Measurements from ENCODE around the gene APLP1.
"Not testable (repeated sequence)": the region's sequence is repeated elsewhere in the genome, so short reads cannot be mapped to it uniquely, and the experiment has no call there.

APLP1 gene

DNA sequence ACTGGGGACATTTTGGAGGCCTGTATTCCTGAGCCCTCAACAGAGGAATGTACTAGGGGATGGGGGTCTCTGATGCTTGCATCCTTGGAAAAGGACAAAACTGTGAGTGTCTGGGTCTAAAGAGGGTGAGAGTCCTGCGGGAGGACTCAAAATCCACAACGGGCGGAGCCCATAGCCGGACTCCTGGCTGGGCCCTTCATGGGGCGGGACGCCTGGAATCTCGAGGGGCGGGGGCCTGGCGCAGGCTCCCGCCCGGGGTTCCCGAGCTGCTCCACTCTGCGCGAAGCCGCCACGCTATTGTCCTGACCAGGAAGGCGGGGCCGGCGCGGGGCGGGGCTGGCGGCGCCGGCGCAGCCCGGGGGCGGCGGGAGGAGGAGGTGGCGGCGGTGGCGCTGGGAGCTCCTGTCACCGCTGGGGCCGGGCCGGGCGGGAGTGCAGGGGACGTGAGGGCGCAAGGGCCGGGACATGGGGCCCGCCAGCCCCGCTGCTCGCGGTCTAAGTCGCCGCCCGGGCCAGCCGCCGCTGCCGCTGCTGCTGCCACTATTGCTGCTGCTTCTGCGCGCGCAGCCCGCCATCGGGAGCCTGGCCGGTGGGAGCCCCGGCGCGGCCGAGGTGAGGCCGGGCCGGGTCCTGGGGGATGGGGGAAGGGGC lies at the start of gene APLP1:
Gene APLP1, plus strand, starts transcription at position 403 of the 651 bp plus-strand sequence. Its CDS starts 63 bp downstream, at position 466.
- no peak for TF ChIP-seq ZNF274 (IDR thresholded peaks at IDR 0.05; ENCODE audit: low read depth, low read length)
- peak within 1 kb of the TSS; percentile 22; the same call in 1 of the 2 replicates for H3K4me3 ChIP-seq (ENCODE audit: low read length)

DNA sequence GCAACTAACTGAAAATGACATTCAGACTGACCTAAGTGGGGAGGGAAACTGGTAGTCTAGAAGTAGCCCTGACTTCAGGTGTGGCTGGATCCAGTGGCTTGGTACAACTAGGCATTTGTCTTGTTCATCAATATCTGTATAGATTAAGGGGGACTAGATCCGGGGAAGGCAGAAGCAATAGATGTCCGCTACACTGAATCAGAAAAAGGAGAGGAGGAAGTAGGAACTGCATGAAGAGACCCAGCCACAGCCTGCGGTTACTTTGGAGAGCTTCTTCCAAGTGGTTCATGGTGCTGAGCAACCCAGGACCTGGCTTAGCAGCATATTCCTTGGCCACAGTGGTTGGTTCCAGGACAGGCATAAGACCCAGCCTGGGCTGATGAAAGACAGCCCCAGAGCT lies 45.8 kb upstream of the APLP1 start:
- H3K4me3 ChIP-seq (ENCODE audit: low read length) = no peak overlapping the region
- no peak for TF ChIP-seq ZNF274 (IDR thresholded peaks at IDR 0.05; ENCODE audit: low read depth, low read length)

DNA sequence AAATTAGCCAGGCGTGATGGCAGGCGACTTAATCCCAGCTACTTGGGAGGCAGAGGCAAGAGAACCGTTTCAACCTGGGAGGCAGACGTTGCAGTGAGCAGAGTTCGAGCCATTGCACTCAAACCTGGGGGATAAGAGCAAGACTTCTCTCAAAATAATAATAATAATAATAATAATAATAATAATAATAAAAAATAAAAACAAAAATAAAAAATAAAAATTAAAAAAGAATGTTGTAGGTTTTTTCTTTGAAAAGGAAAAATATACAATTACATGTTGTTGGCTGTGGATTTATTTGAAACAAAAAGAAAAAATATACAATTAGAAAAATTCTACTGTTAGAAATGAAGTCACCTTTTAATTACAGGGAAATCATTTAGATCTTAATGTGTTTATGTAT lies 44.2 kb upstream of the APLP1 start:
- TF ChIP-seq ZNF274 (IDR thresholded peaks at IDR 0.05; ENCODE audit: low read depth, low read length) = no peak
- no peak overlapping the region for H3K4me3 ChIP-seq (ENCODE audit: low read length)

DNA sequence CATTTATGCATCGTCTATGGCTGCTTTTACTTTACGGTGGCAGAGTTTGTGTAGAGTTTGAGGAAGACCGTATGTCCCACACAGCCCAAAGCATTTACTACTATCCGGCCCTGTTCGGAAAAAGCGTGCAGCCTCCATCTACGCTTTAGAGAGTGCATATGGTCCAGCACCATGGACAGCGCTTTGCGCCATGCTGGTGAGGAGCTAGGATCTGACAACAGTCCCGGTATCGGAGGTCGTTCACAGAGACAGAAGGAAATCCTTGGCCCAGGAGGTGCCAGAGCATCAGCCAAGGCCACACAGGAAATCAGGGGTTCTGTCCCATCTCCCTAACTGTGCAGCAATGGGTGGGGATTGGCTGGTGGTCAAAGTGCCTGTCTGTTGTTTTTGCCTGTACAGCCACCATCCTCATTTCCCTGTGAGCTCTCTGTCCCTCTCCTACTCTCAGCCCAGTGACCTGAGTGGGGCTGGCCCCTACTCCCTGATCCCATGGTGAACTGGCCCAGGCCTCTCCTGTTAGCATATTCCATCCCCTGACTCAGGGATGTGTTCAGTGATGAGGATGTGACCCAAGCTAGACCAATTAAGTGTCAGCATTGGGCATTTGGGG lies 39.6 kb upstream of the APLP1 start:
- TF ChIP-seq ZNF274 (IDR thresholded peaks at IDR 0.05; ENCODE audit: low read depth, low read length) = no peak
- no peak overlapping the region for H3K4me3 ChIP-seq (ENCODE audit: low read length)

DNA sequence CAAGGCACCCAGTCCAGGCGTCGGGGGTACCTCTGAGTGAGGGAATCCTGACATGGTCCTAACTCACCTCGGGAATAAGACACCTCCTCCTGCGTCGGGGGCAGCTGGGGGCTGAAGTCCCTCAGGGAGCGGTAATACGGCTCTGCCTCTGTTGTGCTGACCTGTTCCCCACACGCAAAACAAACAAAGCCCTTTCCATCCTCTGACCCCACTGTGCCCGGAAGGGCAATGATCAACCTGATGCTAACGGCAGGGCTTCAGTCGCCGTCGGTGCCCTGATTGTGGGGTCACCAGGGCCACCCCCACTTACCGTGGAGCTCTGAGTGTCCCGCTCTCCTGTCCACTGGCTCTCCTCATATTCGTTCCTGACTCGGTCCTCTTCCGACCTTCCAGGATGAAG lies 37.4 kb upstream of the APLP1 start:
- TF ChIP-seq ZNF274 (IDR thresholded peaks at IDR 0.05; ENCODE audit: low read depth, low read length) = no peak
- no peak overlapping the region for H3K4me3 ChIP-seq (ENCODE audit: low read length)

DNA sequence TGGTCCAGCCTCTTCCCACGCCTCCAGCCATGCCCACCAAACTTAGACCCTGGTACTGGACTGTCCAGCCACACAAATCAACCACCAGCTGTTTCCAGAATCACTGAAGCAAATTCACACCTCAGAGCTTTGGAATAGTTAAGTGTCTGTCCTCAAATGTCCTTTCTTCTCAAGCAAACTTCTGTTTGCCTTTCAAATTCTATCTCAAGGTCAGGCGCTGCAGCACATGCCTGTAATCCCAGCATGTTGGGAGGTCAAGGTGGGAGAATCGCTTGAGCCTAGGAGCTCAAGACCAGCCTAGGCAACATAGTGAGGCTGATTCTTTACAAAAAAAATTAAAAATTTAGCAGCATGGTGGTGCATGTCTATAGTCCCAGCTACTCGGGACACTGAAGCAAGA lies 36.3 kb upstream of the APLP1 start:
- TF ChIP-seq ZNF274 (IDR thresholded peaks at IDR 0.05; ENCODE audit: low read depth, low read length) = no peak

DNA sequence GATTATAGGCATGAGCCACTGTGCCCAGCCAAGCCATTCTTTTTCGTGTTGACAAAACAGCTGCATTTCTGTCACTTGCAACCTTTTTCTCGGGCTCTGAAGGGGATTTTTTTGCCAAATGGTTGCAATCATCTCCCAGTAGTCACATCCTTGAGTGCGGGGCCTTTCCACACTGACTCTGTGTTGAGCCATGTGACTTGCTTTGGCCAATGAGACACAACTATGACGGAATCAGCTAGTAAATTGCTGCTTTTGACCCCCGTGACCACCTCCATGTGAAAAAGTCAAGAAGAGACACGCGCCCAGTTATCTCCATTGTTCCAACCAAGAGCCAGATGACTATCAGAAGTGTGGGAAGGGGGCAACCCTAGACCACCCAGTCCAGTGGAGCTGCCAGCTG lies 34.4 kb upstream of the APLP1 start:
- no peak for TF ChIP-seq ZNF274 (IDR thresholded peaks at IDR 0.05; ENCODE audit: low read depth, low read length)
- H3K4me3 ChIP-seq (ENCODE audit: low read length) = no peak overlapping the region

More for the DNA sequence above, 36.3 kb upstream of the APLP1 start:
- H3K4me3 ChIP-seq (ENCODE audit: low read length) = no peak overlapping the region

DNA sequence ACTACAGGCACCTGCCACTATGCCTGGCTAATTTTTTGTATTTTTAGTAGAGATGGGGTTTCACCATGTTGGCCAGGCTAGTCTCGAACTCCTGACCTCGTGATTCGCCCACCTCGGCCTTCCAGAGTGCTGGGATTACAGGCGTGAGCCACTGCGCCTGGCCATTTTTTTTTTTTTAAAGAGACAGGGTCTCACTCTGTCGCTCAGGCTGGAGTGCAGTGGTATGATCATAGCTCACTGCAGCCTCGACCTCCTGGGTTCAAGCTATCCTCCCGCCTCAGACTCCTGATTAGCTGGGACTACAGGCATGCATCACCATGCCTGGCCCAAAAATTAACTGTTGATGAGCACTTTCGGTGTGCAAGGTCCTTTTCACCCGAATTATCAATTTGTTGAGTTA lies 32.3 kb upstream of the APLP1 start:
- H3K4me3 ChIP-seq (ENCODE audit: low read length) = not testable (repeated sequence)

DNA sequence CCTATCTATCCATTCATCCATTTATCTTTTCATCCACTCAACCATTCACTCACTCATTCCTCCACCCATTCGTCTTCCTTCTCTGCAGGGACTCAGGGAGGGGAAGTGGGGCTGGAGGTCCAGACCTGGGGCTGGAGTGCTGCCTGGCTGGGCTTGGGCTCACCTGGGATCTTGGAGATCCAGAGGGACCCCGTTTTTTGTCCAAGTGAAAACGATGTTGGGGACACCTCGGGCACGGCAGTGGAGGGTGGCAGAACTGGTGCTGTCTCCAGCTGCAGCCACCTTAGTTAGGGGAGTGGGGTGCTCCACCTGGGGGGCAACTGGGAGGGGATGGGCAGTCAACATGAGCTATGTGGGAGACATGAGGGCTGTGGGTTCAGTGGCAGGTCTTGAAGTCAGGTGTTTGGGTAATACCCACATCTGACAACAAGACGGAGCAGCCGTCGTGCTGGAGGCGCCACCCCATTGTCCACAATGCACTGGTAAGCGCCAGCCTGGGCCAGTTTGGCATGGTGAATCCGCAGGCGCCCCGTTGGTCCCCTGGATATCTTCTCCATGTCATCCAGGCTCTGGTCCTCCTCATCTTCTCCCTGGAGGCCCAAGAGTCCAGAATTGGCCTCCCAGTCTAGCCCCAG lies 26.3 kb upstream of the APLP1 start:
- H3K4me3 ChIP-seq (ENCODE audit: low read length) = no peak overlapping the region
- no peak for TF ChIP-seq ZNF274 (IDR thresholded peaks at IDR 0.05; ENCODE audit: low read depth, low read length)

DNA sequence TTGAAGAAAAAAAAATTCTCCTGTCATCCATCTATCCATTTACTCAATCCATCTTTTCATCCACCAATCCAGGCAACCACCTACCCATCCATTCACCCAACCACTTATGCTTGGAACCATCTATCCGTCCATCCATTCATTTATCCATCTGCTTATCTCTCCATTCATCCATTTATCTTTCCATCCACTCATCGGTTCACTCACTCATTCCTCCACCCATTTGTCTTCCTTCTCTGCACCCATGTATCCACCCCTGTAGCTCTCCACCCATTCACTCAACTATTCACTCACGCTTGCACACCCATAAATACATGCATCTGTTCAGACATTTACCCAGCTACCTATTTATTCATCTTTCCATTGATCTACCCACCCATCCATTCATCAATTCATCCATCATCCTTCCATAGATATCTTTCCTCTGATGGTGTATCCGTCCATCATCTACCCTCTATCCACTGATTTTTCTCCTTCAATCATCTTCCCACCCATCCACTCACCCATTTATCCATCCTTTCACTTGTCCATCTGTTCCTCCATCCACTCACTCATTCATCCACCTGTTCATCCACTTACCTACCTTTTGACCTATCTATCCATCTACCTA lies 25.6 kb upstream of the APLP1 start:
- no peak for TF ChIP-seq ZNF274 (IDR thresholded peaks at IDR 0.05; ENCODE audit: low read depth, low read length)
- no peak overlapping the region for H3K4me3 ChIP-seq (ENCODE audit: low read length)

DNA sequence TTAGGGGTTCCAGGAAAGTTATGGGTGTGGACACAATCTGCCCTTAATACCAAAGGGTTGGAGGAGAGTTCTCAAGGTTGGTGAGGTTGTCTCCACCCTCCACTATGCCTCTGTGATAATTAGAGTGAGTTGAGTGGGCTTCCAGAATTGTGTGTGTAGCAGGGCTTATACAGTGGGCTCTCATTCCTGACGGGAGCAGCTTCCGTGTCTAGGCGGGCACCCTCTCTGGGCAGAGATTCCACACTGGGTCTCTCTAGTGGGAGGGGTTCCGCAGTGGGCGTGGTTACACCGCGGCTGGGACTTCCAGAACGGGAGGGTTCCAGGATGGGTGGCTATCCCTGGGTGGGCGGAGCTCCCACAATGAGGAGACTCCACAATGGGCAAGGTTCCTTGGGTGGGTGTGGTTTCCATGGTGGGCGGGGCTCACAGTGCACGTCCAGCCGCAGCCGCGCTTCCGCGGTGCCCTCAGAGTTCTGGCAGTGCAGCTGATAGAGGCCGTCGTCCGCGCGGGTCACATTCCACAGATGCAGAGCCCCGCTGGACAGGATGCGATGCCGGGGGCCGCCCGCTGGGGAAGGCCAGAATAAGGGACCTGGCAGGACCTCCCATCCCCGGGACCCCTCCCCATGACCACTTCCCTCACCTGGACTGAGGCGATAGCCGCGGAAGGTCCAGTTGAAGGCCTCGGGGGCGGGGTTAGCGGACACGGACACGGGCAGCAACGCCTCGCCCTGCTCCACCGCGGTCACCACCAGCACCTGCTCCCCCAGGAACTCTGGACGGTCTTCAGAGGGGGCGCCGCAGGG lies 24.5 kb upstream of the APLP1 start:
- no peak overlapping the region for H3K4me3 ChIP-seq (ENCODE audit: low read length)
- no peak for TF ChIP-seq ZNF274 (IDR thresholded peaks at IDR 0.05; ENCODE audit: low read depth, low read length)

DNA sequence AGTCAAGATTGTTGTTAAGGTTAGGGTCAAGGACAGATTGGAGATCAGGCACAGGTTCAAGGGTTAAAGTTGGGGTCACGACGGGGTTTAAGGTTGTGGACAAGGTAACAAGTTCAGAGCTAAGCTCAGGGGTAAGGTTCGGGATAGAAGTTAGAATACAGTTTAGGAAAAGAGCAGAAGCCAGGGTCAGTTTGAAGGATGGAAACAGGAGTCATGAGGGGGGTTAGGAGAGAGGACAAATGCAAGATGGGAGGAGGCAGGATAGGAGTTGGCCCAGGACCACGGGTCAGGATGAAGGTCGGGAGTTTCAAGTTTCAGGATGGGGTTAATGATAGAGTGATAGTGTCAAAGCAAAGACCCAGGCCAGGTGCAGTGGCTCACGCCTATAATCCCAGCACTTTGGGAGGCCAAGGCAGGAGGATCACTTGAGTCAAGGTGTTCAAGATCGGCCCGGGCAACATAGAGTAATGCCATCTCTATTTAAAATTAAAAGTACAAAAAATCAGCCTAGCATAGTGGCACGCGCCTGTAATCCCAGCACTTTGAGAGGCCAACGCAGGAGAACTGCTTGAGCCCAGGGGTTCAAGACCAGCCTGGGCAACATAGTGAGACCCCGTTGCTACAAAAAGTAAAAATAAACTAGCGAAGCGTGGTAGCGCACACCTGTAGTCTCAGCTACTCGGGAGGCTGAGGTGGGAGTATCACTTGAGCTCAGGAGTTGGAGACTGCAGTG lies 23.7 kb upstream of the APLP1 start:
- TF ChIP-seq ZNF274 (IDR thresholded peaks at IDR 0.05; ENCODE audit: low read depth, low read length) = no peak
- no peak overlapping the region for H3K4me3 ChIP-seq (ENCODE audit: low read length)

DNA sequence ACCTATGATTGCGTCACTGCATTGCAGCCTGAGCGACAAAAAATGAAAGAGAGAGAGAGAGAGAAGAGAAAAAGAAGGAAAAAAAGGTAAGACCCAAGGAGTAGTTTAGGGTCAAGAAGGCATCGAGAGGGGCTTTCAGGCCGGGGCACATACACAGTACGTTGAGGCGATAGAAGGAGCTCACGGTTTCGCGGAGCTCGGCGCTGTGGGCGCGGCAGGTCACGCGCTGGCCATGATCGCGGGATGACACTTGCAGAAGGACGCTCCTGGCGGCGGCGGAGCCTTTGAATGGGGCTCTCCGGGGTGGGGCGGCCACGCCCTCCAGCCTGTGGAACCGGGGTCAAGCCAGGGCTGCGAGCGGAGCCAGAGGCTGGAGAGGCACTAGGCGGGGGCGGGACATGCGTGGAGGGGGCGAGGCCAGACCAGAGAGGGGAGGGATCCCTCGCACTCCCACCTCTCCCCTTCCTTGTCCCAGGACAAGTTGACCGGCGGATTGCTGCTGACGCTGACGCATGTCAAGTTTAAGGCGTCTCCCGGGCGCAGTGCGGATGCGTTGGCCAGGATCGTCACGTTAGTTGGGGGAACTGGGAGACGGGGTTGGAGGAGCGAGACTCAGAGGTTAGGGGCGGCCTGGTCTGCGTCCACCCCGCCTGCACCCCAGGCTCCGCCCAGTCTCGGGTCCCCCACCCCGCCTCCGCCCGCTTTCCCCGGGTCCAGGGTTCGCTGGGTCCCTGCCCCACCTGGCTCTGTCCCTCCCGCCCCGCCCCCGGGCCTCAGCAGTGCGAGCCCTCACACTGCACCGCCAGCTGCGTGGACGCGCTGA lies 22.9 kb upstream of the APLP1 start:
- no peak overlapping the region for H3K4me3 ChIP-seq (ENCODE audit: low read length)
- no peak for TF ChIP-seq ZNF274 (IDR thresholded peaks at IDR 0.05; ENCODE audit: low read depth, low read length)
